Renal pelvis (tissue), 3 donors: Measurements from ENCODE around the gene GAS7. TPM values are rescaled to one million over a fixed set of nuclear protein-coding genes. Genes with fewer than 3 reads are reported as not detected.

Source experiments
- polyA plus RNA-seq, 3 donors: library from polyadenylated mRNA; unstranded; fragments of 120-200 nt; gene quantifications; one replicate each; pipeline ENCODE4 v1.2.1, GENCODE V29; 2013; ENCODE audit not compliant: insufficient read length in 3 of 3

Gene GAS7
- polyA plus RNA-seq, 3 donors, result 13.5 to 16.5 (median 15.6) TPM

Other genes starting within 250 kb of the GAS7 start
- under 1 TPM; 0.15 to 0.30 (median 0.20) TPM for gene MYH13, start 174.4 kb upstream of the GAS7 start, polyA plus RNA-seq
- 1 to 10 TPM in 1 of 3 donors, under 1 TPM in 2; 0.64 to 2.2 (median 0.92) TPM for gene MYH8, start 223.3 kb upstream of the GAS7 start, polyA plus RNA-seq